Activated T-cell treated with anti-CD3 and anti-CD28 coated beads, Interleukin-2, amount 50 U/mL, for 24 hours (primary cell): ENCODE data around the gene TMEM176B.
"Not testable (repeated sequence)": the region's sequence is repeated elsewhere in the genome, so short reads cannot be mapped to it uniquely, and the experiment has no call there.

Source experiments
- DNase-seq: peaks from one replicate; pipeline ENCODE4 v3.0.0-alpha.2; 2020
- H3K27ac Mint-ChIP-seq: 2 replicates; pipeline ENCODE4 v1.8.0; 2020; ENCODE audit warnings: mild to moderate bottlenecking, mixed read lengths
- H3K27me3 Mint-ChIP-seq: 2 replicates; pipeline ENCODE4 v1.8.0; 2020; ENCODE audit warnings: mixed read lengths
- H3K36me3 Mint-ChIP-seq: 2 replicates; pipeline ENCODE4 v1.8.0; 2020; ENCODE audit warnings: low read depth, mixed read lengths
- H3K4me1 Mint-ChIP-seq: 2 replicates; pipeline ENCODE4 v1.8.0; 2020; ENCODE audit warnings: low read depth, mixed read lengths
- H3K4me3 Mint-ChIP-seq: 2 replicates; pipeline ENCODE4 v1.8.0; 2020; ENCODE audit warnings: mild to moderate bottlenecking, moderate library complexity, mixed read lengths
- H3K9me3 Mint-ChIP-seq: 2 replicates; pipeline ENCODE4 v1.8.0; 2020; ENCODE audit warnings: mixed read lengths

Gene TMEM176B

DNA sequence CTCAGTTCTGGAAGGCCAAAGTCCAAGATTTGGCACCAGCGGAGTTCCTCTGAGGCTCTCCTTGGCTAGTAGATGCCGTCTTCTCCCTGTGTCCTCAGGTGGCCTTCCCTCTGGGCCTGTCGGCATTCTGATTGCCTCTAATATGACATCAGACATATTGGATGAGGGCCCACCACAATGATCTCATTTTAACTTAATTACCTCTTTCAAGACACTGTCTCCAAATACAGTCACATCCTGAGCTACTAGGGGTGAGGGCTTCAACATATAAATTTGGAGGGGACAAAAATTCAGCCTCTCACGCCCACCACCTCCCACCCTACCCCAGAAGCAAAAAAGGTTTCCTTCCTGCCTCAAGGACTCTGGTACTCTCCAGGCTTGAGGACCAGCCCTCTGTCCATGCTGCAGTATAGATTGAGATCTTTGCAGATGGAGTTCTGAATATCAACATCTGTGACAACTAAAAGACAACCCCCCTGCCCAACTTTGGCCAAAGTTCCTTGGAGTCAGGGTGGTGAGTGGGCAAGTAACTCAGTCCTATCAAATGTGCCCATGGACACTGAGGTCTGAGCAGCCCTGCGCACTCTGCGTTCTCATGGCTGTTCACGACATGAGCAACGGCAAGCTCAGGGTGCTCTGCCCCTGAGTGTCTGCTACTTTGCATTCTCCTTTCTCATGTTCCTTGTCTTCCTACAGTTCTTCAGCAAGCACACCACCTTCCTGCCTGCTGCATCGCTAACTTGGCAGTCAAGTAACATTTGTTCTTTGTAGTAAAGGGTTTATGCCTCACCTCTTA lies 11.5 kb downstream of the TMEM176B start:
- Mint-ChIP-seq H3K27ac (no peak overlapping the region), H3K4me3 (no peak overlapping the region), H3K27me3 (peaks cover 11% of the 10 kb centered on the region), H3K9me3 (no peaks in the 10 kb centered on the region), H3K4me1 (peaks cover 7% of the 10 kb centered on the region), H3K36me3 (no peaks in the 10 kb centered on the region)
- no peak for DNase-seq

DNA sequence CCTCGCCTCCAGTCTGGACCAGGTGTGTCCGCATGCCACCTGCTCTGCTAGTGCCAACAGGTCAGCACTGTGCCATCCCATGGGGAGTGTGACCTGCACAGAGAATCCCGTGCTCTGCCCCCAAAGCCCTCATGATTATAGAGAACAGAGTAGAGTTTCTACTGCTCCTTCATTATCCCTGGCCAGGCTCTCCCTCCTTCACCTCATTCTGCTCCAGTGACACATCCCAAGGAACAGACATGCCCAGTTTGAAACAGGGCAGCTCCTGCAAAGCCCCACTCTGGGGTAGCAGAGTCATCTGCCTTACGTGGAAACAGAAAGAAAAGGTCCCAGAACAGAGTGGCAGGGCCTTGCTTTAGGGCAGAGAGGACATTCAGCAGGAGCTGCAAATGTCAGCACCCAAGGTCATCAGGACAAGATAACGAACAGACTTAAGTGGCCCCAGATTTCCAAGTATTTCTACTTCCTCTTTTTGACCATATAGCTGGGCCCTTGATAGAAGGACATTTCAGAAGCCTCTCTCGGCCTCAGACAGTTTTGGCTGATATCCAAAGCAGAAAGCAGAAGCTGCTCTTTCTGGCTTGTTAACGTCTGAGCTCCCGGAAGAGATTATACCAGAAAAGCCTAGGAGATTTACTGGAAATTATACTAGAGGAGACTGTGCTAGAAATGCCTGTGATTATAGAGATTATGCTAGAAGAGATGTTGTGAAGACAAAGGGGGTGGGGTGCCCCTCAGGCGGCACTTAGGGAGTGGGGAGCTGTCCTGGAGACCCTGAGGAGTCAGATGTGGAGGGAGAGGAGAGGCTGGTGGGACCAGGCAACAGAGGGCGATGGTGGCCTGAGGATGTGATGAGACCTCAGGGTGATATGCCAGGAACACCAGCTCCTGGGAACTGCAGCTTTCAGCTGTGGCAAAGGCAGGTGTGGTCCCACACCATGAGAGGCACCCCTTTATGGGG lies 12.6 kb downstream of the TMEM176B start:
- Mint-ChIP-seq H3K4me1 (peaks cover 7% of the 10 kb centered on the region), H3K4me3 (no peak overlapping the region), H3K27ac (no peak overlapping the region), H3K27me3 (peaks cover 11% of the 10 kb centered on the region), H3K9me3 (no peaks in the 10 kb centered on the region), H3K36me3 (no peaks in the 10 kb centered on the region)
- DNase-seq = no peak

DNA sequence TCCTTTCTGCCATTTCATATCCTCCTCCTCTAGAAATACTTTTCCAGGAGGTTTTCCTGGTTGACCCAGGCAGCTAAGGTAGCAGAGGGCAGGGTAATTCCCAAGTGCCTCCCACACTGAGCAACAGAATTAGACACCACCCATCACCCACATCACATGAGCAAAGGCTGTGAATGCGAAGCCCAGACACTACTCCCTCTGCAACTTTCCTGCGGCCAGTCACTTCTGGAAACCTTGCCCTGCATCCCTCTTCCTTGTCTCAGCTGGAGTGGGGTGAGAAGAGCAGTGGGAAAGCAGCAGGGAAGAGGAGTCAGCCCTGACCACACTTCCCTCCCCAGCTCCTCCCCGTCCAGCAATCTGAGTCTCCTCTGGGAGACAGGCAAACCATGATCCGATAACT lies 15.2 kb downstream of the TMEM176B start:
- Mint-ChIP-seq H3K4me3 (no peak overlapping the region), H3K27ac (no peak overlapping the region)

DNA sequence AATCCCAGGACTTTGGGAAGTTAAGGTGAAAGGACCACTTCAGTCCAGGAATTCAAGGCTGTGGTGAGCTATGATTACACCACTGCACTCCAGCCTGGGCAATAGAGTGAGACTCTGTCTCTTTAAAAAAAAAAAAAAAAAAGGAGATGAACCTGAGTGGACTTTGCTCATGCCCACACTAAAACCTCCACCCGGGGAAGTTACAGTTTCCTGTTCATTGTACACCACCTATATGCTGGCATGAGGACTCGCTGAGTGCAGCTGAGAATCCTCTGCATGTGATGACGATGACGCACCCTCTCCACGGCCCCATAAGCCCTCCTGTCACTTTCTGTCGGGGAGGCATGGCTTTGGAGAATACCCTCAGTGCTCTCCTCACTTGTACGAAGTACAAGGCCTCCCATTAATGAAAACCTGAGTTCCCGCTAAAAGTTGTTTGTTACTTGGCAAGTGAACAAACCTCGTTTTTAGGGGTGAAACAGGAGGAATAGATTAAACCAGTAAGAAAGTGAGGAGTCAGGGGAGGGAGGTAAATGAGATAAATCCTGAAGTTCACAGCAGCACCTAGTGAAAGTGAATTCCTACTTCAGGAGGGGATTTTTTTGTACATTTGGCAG lies 15.9 kb downstream of the TMEM176B start:
- Mint-ChIP-seq H3K4me3 (no peak overlapping the region), H3K4me1 (peaks cover 7% of the 10 kb centered on the region), H3K27ac (no peak overlapping the region), H3K9me3 (no peaks in the 10 kb centered on the region), H3K27me3 (peaks cover 11% of the 10 kb centered on the region), H3K36me3 (no peaks in the 10 kb centered on the region)
- DNase-seq = no peak

More for the DNA sequence above, 15.2 kb downstream of the TMEM176B start:
- Mint-ChIP-seq H3K9me3 (no peaks in the 10 kb centered on the region), H3K4me1 (peaks cover 7% of the 10 kb centered on the region), H3K36me3 (no peaks in the 10 kb centered on the region), H3K27me3 (peaks cover 11% of the 10 kb centered on the region)
- DNase-seq = no peak

DNA sequence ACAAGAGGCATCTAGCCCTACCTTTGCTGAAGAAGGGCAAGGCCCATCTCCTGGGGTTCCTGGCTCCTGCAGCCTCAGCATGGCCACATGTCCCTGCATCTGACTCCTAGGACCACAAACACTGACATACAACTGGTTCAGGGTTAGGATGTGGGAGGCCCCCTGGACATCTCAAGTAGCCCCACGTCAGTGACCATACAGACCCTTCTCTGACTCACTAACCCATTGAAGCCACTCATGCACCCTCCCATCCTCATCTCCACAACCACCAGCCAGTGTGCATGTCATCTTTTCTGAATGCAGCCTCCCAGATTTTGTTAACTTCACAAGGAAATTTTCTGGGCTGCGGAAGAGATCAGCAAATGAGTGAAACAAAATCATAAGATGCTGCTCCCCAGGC lies 18.2 kb downstream of the TMEM176B start:
- peaks cover 7% of the 10 kb centered on the region for H3K27me3 Mint-ChIP-seq

DNA sequence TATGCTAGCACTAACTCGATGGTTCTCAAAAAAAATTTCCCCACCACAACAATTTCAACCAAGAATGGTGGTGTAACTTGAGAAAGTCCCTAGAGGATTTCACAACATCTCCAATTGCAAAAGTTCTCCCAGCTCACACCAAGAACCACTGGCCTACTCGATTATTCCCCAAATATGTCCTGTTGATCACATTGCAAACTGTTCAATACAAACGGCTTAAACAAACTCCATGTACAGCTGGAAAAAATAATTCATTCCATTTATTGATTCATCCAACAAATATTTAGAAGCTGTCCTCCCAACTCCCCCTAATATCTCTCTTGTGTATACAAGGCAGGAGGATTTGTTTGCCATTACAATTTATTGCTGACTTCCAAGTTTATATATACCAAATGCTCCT lies 19.1 kb downstream of the TMEM176B start:
- Mint-ChIP-seq H3K27me3 (peaks cover 6% of the 10 kb centered on the region), H3K4me1 (peaks cover 9% of the 10 kb centered on the region)

More for the DNA sequence above, 18.2 kb downstream of the TMEM176B start:
- no peak for DNase-seq
- H3K9me3 Mint-ChIP-seq = no peaks in the 10 kb centered on the region
- H3K4me3 Mint-ChIP-seq = no peak overlapping the region
- peaks cover 10% of the 10 kb centered on the region for H3K4me1 Mint-ChIP-seq
- H3K36me3 Mint-ChIP-seq = no peaks in the 10 kb centered on the region
- H3K27ac Mint-ChIP-seq = no peak overlapping the region

DNA sequence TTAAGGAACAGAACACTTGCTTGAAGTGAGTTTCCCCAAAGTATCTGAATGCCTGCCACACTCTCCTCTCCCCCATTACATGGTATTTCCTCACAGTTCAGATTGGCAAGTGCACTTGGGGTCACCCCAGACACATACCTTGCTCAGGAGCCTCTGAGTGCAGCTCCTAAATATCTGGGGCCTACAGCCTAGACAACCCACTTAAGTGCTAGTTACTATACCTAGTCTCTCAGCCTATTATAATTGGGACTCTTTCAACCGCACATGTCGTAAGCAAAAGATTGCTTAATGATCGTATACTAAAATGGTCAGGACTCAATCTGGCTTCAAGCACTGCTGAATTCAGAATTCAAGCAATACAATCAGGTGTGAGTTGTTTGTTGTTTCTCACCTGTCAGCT lies 19.9 kb downstream of the TMEM176B start:
- peaks cover 3% of the 10 kb centered on the region for H3K4me1 Mint-ChIP-seq
- H3K4me3 Mint-ChIP-seq = no peak overlapping the region
- H3K27me3 Mint-ChIP-seq = no peaks in the 10 kb centered on the region
- DNase-seq = no peak
- H3K27ac Mint-ChIP-seq = no peak overlapping the region
- no peaks in the 10 kb centered on the region for H3K36me3 Mint-ChIP-seq
- no peaks in the 10 kb centered on the region for H3K9me3 Mint-ChIP-seq

More for the DNA sequence above, 19.1 kb downstream of the TMEM176B start:
- Mint-ChIP-seq H3K36me3 (no peaks in the 10 kb centered on the region), H3K27ac (no peak overlapping the region), H3K4me3 (no peak overlapping the region), H3K9me3 (no peaks in the 10 kb centered on the region)
- DNase-seq = no peak

DNA sequence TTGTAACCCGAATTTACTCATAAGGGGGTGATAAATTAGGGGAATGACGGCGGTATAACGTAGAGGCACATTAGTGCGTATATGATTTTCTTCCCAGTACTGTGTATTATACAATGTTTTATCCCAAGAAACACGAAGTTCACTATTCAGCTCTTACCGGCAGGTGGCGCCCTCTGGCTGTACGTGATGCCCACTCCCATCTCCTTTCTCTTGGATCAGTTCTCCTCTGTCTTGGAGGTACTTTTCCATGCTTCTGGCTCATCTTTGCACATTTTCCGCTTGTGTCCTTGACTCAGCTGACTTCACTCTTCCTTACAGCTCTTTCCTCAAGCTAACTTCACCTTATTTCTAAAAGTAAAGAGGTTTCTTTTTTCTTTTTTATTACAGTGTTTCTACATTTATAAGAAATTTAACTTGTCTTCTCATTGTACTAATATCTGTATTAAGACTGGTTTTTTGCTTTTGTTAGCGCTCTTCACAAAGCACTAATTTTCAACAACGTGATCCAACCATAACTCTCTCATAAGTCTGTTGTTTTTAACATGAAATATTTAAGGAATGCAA lies 21.3 kb downstream of the TMEM176B start:
- no peak overlapping the region for H3K27ac Mint-ChIP-seq
- peaks cover 5% of the 10 kb centered on the region for H3K9me3 Mint-ChIP-seq

DNA sequence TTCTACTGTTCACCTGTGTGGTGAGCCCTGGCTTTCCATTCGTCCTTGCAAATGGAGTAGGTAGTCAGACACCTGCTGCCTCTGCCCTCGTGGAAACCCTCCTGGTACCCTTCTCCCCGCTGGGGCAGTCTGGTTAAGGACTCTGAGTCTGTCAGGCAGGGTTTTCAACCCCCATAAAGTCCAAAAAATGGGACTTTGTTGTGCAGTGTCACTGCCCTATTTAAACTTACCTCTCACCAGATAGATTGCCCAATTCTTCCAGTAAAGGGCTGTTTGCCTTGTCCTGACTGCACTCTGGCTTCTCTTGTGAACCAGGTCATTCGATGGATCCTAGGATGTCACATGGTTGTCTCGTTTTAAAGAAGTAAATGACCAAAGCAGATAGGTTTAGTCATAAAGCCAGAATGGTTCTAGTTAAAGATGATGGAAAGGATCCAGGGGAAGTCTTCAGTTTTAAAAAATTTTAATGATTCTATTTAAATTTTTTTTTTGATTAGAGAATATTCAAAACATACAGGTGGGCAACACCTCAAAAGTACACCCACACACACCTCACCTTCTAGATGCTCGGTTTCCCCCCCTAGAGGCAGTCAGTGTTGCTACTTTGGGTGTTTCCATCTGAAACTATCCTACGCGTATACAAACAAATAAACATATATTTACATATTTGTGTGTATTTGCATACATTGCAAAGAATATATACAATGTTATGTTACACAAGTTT lies 22.0 kb downstream of the TMEM176B start:
- Mint-ChIP-seq H3K4me3 (no peak overlapping the region), H3K4me1 (peaks cover 3% of the 10 kb centered on the region), H3K27ac (no peak overlapping the region), H3K9me3 (peaks cover 9% of the 10 kb centered on the region), H3K36me3 (no peaks in the 10 kb centered on the region), H3K27me3 (no peaks in the 10 kb centered on the region)
- DNase-seq = no peak

More for the DNA sequence above, 21.3 kb downstream of the TMEM176B start:
- DNase-seq = peak; percentile 80
- no peaks in the 10 kb centered on the region for H3K36me3 Mint-ChIP-seq
- no peak overlapping the region for H3K4me3 Mint-ChIP-seq
- no peaks in the 10 kb centered on the region for H3K27me3 Mint-ChIP-seq
- peaks cover 3% of the 10 kb centered on the region for H3K4me1 Mint-ChIP-seq

DNA sequence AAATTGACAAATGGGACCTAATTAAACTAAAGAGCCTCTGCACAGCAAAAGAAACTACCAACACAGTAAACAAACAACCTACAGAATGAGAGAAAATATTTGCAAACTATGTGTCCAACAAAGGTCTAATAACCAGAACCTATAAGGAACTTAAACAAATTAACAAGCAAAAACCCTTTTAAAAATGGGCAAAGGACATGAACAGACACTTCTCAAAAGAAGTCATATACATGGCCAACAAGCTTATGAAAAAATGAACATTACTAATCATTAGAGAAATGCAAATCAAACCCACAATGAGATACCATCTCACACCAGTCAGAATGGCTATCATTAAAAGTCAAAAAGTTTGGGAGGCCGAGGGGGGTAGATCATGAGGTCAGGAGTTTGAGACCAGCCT lies 26.0 kb downstream of the TMEM176B start:
- not testable (repeated sequence) for H3K4me1 Mint-ChIP-seq, H3K27me3 Mint-ChIP-seq, H3K4me3 Mint-ChIP-seq, DNase-seq, H3K36me3 Mint-ChIP-seq, H3K27ac Mint-ChIP-seq
- H3K9me3 Mint-ChIP-seq = peaks cover 14% of the 10 kb centered on the region

DNA sequence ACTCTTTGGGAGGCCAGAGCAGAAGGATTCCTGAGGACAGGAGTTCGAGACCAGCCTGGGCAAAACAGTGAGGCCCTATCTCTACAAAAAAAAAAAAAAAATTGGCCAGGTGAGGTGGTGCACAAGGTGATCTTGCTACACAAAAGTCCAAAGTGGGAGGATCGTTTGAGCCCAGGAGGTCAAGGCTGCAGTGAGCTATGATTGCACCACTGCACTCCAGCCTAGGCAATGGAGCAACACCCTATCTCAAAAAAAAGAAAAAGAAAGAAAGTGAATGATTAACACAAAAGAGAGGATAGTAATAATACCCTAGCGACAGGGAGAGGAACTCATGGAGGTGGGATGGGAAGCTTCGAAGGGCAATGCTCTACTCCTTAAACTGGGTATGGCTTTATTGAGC lies 30.4 kb downstream of the TMEM176B start:
- Mint-ChIP-seq H3K4me1 (peaks cover 3% of the 10 kb centered on the region), H3K27me3 (no peaks in the 10 kb centered on the region), H3K27ac (no peak overlapping the region), H3K9me3 (peaks cover 14% of the 10 kb centered on the region), H3K4me3 (no peak overlapping the region), H3K36me3 (no peaks in the 10 kb centered on the region)
- DNase-seq = no peak

DNA sequence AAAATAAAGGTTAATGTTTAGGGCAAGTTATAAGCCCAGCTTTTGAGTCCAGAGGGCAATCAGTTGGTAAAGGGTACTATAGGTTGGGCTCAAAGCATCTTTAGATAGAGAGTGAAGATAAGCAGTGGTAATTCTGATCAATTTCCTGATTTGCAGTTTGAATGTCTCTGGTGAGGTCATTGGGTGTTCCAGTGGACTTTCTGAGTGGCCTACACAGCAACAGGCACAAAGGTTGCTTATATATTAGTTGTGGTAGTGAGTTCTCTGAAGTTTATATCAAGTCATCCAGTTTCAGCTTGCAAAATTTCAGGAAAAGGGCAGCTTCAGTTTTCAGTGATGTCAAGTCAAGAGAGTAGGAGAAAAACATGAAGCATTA lies 33.8 kb downstream of the TMEM176B start:
- DNase-seq = no peak
- Mint-ChIP-seq H3K27me3 (no peaks in the 10 kb centered on the region), H3K27ac (no peak overlapping the region), H3K4me1 (peaks cover 3% of the 10 kb centered on the region), H3K36me3 (peaks cover 3% of the 10 kb centered on the region), H3K4me3 (no peak overlapping the region), H3K9me3 (peaks cover 3% of the 10 kb centered on the region)

DNA sequence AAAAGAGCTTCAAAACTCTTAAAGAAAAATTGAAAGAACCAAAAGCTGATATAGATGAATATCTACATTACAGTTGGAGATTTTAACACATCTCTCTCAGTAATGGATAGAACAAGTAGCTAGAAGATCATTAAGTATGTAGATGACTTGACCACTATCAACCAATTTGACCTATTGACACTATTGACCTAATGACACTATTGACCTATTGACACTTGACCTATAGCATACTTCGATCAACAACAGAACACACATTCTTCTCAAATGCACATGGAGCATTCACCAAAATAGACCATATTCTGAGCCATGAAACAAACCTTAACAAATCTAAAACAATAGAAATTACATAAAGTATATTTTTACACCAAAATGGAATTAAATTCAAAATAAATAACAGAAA lies 40.7 kb downstream of the TMEM176B start:
- no peak for DNase-seq
- no peaks in the 10 kb centered on the region for H3K27me3 Mint-ChIP-seq
- H3K9me3 Mint-ChIP-seq = peaks cover 6% of the 10 kb centered on the region
- H3K27ac Mint-ChIP-seq = no peak overlapping the region
- H3K36me3 Mint-ChIP-seq = peaks cover 3% of the 10 kb centered on the region
- H3K4me3 Mint-ChIP-seq = no peak overlapping the region
- peaks cover 27% of the 10 kb centered on the region for H3K4me1 Mint-ChIP-seq

DNA sequence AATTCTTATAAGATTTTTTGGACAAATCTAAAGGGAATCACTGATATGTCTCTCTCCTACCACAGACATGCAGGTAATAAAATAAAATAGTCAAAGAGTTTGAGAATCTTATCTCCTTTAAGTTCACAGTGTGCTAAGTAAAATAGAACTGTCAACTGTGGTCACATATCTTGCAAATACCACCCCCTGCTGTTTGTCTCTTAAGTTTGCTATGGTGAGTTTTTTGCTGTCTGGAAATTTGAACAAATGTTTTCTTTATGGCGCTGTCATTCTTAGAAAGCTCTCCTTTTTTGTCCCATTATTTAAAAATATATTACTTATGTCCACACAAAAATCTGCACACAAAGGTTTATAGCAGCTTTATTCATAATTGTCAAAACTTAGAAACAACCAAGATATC lies 43.3 kb downstream of the TMEM176B start:
- DNase-seq = no peak
- no peaks in the 10 kb centered on the region for H3K27me3 Mint-ChIP-seq
- H3K27ac Mint-ChIP-seq = peak overlapping the region; percentile 91
- peaks cover 52% of the 10 kb centered on the region for H3K4me1 Mint-ChIP-seq
- no peak overlapping the region for H3K4me3 Mint-ChIP-seq
- peaks cover 6% of the 10 kb centered on the region for H3K9me3 Mint-ChIP-seq
- peaks cover 3% of the 10 kb centered on the region for H3K36me3 Mint-ChIP-seq
